Activated T-helper 2 cell treated with anti-CD3 and anti-CD28 coated beads, Interferon-gamma antibody, Interleukin-2, Interleukin-4, amounts not matched to agents 10 μg/mL and 5 μg/mL and 100 μg/mL, durations not matched to agents 14 hours and 24 hours and 36 hours (primary cell): ENCODE measurements around the gene ZNRF1. TPM values are rescaled to one million over a fixed set of nuclear protein-coding genes. Genes with fewer than 3 reads are reported as not detected.

ENCODE experiments used
- DNase-seq: peaks from one replicate; pipeline ENCODE4 v3.0.0; 2021; ENCODE audit warnings: low spot score
- H3K27ac Mint-ChIP-seq: one replicate; pipeline ENCODE4 v1.8.0; 2021; ENCODE audit warnings: mixed read lengths
- H3K27me3 Mint-ChIP-seq: one replicate; pipeline ENCODE4 v1.8.0; 2021; ENCODE audit warnings: low read depth, mixed read lengths
- H3K36me3 Mint-ChIP-seq: one replicate; pipeline ENCODE4 v1.8.0; 2021; ENCODE audit warnings: low read depth, mixed read lengths
- H3K4me1 Mint-ChIP-seq: one replicate; pipeline ENCODE4 v1.8.0; 2021; ENCODE audit warnings: low read depth, mixed read lengths
- H3K4me3 Mint-ChIP-seq: one replicate; pipeline ENCODE4 v1.8.0; 2021; ENCODE audit warnings: low read depth, mild to moderate bottlenecking, moderate library complexity, mixed read lengths
- H3K9me3 Mint-ChIP-seq: one replicate; pipeline ENCODE4 v1.8.0; 2021; ENCODE audit warnings: mixed read lengths
- intact Hi-C: fragments of 100-400 bp; cut with micrococcal nuclease; formaldehyde crosslinking; loops from one replicate; pipeline ENCODE4 v1.15.1; 2023
- total RNA-seq: library from RNA; stranded (reverse); gene quantifications from 2 replicates; pipeline ENCODE4 v1.2.3, GENCODE V29; 2022

The ZNRF1 gene
- total RNA-seq, 1 donor from 2014 or later, result 34.8 TPM

DNA sequence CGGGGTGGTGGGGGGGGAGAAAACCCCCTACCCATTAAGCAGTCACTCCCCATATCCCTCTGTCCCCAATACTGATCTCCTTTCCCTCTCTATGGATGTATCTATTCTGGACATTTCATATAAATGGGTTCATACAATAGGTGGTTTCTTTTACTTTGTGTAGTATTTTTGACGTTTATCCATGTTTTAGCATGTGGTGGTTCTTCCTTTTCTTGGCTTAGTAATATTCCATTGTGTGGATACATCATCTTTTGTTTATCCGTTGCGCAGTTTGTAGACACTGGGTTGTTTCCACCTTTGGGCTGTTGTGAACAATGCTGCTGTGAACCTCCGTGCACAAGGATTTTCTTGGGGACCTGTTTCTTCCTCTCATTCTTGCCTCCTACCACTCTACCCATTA is 105.2 kb downstream of the ZNRF1 start:
- intact Hi-C loops, result no loop called here
- no peak overlapping the region for H3K4me3 Mint-ChIP-seq
- no peak overlapping the region for H3K27ac Mint-ChIP-seq
- DNase-seq, result no peak
- H3K36me3 Mint-ChIP-seq, result peaks cover 45% of the 10 kb centered on the region
- no peaks in the 10 kb centered on the region for H3K27me3 Mint-ChIP-seq
- H3K9me3 Mint-ChIP-seq, result peaks cover 5% of the 10 kb centered on the region
- H3K4me1 Mint-ChIP-seq, result peaks cover 52% of the 10 kb centered on the region

- Mint-ChIP-seq H3K4me1 (peaks cover 51% of the 10 kb centered on the region), H3K27me3 (no peaks in the 10 kb centered on the region), H3K4me3 (no peak overlapping the region), H3K36me3 (peaks cover 46% of the 10 kb centered on the region), H3K9me3 (peaks cover 5% of the 10 kb centered on the region), H3K27ac (no peak overlapping the region)
- no peak for DNase-seq
- intact Hi-C loops, result no loop called here
Measured at GRCh38 chr16:75104836-75105235, 106.0 kb downstream of the ZNRF1 start.

DNA sequence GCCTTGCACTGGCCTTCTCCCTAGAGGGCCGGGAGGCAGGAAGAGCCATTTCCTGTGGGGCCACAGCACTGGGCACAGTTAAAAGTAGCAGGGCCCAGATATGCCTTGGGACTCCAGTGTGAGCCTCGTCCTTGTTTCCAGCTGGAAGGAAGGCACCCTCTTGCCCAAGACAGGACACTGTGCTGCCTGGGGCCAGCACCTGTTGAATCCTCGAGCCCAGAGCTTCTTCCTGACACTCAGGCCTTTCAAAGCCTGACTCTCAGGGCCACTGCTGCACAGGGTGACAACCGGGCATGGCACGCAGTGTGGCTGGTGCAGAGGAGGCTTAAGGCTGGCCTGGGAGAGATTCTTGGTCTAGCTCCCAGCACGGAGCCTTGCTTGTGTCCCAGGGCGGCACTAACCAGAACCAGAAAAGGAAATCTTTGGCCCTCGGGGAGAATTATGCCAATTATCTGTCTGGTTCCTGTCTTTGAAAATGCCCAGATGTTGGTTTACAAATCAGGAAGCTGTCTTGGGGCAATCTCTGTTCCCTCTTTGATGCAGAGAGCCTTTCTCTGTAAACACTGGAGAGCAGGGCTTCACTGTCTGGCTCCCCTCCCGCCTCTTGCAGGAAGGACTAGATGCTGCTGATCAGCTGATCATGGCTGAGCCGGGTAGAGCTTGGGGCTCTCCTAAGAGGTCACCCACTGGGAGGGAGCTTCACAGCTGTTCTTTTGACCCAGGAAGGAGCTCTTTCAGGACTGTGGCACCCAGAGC is 106.7 kb downstream of the ZNRF1 start:
- intact Hi-C loops, result no loop called here
- peaks cover 5% of the 10 kb centered on the region for H3K9me3 Mint-ChIP-seq
- H3K4me3 Mint-ChIP-seq, result no peak overlapping the region
- peaks cover 41% of the 10 kb centered on the region for H3K36me3 Mint-ChIP-seq
- H3K4me1 Mint-ChIP-seq, result peaks cover 51% of the 10 kb centered on the region
- peak overlapping the region; percentile 58 for H3K27ac Mint-ChIP-seq
- H3K27me3 Mint-ChIP-seq, result no peaks in the 10 kb centered on the region
- DNase-seq, result no peak

GRCh38 chr16:75106351-75107274 is 107.8 kb downstream of the ZNRF1 start:
- Mint-ChIP-seq H3K27ac (peak overlapping the region; percentile 60), H3K36me3 (peaks cover 41% of the 10 kb centered on the region), H3K9me3 (peaks cover 5% of the 10 kb centered on the region), H3K4me3 (no peak overlapping the region), H3K4me1 (peaks cover 54% of the 10 kb centered on the region), H3K27me3 (no peaks in the 10 kb centered on the region)
- intact Hi-C loops, result no loop called here
- DNase-seq, result no peak

DNA sequence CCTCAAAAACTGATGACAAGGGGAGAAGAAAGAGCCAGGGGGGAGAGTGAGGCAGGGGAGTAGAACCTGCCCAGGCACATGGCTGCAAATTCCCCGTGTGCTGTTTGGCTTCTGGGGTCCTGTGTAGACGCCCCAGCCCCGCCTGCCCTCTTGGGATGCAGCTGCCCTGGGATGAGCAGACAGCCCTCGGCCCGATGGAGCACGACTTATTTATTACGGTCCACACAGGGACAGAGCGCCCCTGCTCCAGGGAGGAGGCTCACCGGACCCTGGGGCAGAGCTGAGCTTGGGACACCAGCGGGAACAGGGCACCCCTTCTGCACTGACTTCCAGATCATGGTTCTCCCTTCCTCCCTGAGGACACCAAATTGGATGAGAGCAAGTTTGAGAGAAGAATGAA is 108.7 kb downstream of the ZNRF1 start:
- Mint-ChIP-seq H3K4me3 (no peak overlapping the region), H3K4me1 (peaks cover 53% of the 10 kb centered on the region), H3K36me3 (peaks cover 39% of the 10 kb centered on the region), H3K9me3 (peaks cover 5% of the 10 kb centered on the region), H3K27me3 (no peaks in the 10 kb centered on the region), H3K27ac (peak overlapping the region; percentile 60)
- intact Hi-C loops, result no loop called here
- no peak for DNase-seq

DNA sequence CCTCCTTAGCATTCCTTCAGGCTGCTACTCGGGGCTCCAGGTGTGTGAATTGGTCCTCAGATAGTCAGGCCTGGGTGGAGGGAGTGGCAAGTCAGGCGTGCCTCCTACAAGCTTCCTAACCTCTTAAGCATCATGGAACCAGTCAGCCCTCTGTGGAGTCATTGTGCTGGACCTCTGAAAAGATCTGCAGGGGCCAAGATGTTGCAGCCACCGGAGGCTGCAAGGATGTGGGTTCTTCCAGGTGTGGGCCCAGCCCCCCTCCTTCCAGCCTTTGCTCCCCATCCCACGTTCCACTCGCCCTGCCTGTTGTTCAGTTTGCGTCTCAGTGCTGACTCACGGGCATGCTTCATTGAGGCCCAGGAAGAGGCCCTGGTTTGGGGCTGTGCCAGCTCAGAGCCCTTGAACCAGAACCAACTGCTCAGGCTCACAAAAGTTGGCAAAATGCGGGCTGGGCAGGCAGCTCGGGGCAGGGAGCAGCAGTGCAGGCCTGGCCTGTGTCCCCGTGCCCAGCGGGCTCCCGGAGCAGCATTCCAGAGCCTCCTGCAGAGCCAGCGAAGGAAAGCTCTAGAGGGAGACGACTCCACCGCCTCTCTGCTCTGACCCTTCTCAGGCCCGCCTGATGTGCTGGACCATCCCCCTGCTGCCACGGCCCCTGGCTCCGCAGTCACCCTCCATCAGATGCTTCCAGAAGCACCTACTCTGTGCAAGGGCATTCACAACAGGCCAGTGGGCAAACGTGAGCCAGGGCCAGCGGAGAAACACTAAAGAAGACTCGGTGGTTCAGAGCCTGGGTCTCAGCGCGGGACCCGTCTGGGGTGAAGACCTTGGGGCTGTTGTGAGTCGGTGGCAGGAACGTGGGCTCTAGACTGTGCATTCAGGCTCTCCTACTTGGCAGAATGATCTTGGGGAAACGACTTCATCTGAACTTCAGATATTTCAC is 110.2 kb downstream of the ZNRF1 start:
- Mint-ChIP-seq H3K27ac (peak overlapping the region; percentile 85), H3K9me3 (peaks cover 4% of the 10 kb centered on the region), H3K4me3 (peak overlapping the region; percentile 64), H3K4me1 (peaks cover 53% of the 10 kb centered on the region), H3K27me3 (no peaks in the 10 kb centered on the region), H3K36me3 (peaks cover 32% of the 10 kb centered on the region)
- intact Hi-C loops, result loop anchor here (1.0 kb wide), 2 partner anchors 34 to 39 kb away; partner anchors contain the start of gene ZFP1
- peak; percentile 29 for DNase-seq

DNA sequence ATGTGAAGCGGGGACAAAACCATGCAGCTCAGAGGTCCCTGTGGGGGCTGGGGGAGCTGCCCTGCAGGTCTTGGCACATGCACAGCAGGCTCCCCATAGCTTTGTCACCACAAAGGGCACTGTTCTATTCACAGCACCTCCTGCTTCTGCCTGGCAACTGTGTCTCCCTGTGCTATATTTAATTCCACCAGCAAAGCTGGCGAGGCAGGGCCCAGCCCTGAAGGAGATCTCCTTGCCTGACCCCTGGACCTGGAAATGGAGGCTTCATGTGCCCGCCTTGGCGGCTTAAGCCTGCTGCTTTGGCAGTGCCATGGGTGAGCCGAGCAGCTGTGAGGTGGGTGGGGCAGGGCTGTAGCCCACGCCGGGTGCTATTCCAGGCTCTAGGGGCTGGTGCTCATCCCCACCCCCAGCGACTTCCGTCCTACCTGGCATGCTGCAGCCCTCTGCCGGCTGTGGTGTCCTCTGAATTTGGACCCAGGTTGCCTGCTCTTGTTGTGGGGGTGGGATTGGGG is 111.0 kb downstream of the ZNRF1 start:
- H3K27me3 Mint-ChIP-seq, result no peaks in the 10 kb centered on the region
- no peak for DNase-seq
- H3K9me3 Mint-ChIP-seq, result no peaks in the 10 kb centered on the region
- peaks cover 25% of the 10 kb centered on the region for H3K36me3 Mint-ChIP-seq
- H3K4me3 Mint-ChIP-seq, result peak overlapping the region; percentile 64
- H3K4me1 Mint-ChIP-seq, result peaks cover 52% of the 10 kb centered on the region
- H3K27ac Mint-ChIP-seq, result peak overlapping the region; percentile 85
- intact Hi-C loops, result loop anchor here (1.0 to 10.0 kb wide), 4 partner anchors 34 to 405 kb away; partner anchors contain the start of genes MLKL and ZFP1

DNA sequence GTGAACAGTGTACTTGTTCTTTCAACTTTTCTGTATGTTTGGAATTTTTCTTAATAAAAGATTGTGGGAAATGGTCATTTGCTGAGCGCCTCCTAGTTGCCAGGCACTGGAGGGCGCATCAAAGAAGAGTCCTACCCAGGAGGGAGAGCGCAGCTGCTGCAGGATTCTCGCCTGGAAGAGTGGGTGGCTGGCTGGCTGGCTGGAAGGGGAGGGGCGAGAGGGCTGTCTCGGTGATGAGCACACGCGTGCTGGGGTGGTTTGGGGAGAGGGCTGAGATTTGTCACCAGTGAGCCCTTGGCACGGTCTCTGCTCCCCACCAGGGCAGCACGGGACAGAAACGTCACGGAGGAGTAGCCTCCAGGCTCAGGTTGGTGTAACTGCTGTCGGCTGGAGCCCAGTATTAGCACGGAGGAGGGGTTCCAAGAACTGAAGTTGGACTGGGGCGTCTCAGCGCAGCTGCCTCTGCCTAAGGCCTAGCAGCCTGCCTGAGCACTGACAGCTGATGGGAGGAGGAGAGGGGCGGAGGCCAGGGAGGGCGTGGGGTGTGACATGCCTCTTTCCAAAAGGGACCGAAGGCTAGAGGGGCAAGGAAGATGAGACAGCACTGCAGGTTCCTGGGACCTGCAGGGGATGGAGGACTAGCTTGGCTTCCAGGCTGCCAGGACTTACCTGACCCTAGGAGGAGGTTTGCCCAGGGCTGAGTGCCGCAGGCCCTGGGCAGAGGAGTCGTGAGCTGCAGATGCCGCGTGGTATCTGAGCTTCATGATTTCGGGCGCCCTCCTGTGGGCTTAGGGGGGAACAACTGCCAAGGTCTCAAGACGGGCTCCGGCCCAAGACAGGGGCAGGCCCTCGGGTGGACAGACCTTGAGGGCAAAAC is 112.1 kb downstream of the ZNRF1 start:
- intact Hi-C loops, result loop anchor here (1.0 to 10.0 kb wide), 6 partner anchors 13 to 406 kb away; partner anchors contain the start of genes MLKL and WDR59
- Mint-ChIP-seq H3K9me3 (no peaks in the 10 kb centered on the region), H3K4me3 (peak overlapping the region; percentile 64), H3K27ac (peak overlapping the region; percentile 85), H3K4me1 (peaks cover 42% of the 10 kb centered on the region), H3K36me3 (peaks cover 21% of the 10 kb centered on the region), H3K27me3 (no peaks in the 10 kb centered on the region)
- DNase-seq, result peak; percentile 75

DNA sequence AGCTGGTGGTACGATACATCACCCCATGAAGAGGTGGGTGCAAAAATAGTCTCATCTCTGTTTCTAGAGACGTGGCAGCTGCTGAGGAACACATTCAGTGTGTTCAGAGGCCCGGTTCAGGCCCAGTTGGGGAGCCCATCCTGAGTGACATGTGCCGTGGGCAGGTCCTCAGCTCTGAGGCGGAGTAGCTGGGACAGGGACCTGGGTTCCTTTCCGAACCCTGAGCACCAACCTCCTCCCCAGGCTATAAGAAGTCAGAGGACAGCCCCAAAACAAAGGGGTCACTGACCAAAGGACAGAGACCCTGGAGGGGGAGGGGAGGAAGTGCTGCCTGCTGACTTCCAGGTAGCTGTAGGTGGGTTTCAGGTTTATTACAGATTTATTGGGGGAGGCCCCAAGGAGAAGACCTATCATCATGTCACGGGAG is 112.7 kb downstream of the ZNRF1 start:
- Mint-ChIP-seq H3K4me3 (no peak overlapping the region), H3K27ac (no peak overlapping the region), H3K36me3 (peaks cover 14% of the 10 kb centered on the region), H3K27me3 (no peaks in the 10 kb centered on the region), H3K9me3 (no peaks in the 10 kb centered on the region), H3K4me1 (peaks cover 38% of the 10 kb centered on the region)
- intact Hi-C loops, result loop anchor here (1.0 to 10.0 kb wide), 6 partner anchors 13 to 407 kb away; partner anchors contain the start of genes MLKL and WDR59
- DNase-seq, result no peak

GRCh38 chr16:75111961-75112733 is 113.3 kb downstream of the ZNRF1 start:
- intact Hi-C loops, result loop anchor here (1.0 to 10.0 kb wide), 6 partner anchors 14 to 407 kb away; partner anchors contain the start of genes MLKL and WDR59
- Mint-ChIP-seq H3K4me3 (no peak overlapping the region), H3K4me1 (peaks cover 34% of the 10 kb centered on the region)

More at GRCh38 chr16:75111961-75112733, 113.3 kb downstream of the ZNRF1 start:
- H3K36me3 Mint-ChIP-seq, result peaks cover 11% of the 10 kb centered on the region
- no peaks in the 10 kb centered on the region for H3K9me3 Mint-ChIP-seq
- H3K27me3 Mint-ChIP-seq, result no peaks in the 10 kb centered on the region
- DNase-seq, result no peak
- no peak overlapping the region for H3K27ac Mint-ChIP-seq
